Stimulated activated CD4-positive, alpha-beta T cell treated with anti-CD3 and anti-CD28 coated beads, Interleukin-4, amount 100 ng/mL, for 24 hours (primary cell): ENCODE data around the gene KLHL30.

Experiments used
- DNase-seq: peaks from one replicate; pipeline ENCODE4 v3.0.0-alpha.2; 2020

The KLHL30 gene

DNA sequence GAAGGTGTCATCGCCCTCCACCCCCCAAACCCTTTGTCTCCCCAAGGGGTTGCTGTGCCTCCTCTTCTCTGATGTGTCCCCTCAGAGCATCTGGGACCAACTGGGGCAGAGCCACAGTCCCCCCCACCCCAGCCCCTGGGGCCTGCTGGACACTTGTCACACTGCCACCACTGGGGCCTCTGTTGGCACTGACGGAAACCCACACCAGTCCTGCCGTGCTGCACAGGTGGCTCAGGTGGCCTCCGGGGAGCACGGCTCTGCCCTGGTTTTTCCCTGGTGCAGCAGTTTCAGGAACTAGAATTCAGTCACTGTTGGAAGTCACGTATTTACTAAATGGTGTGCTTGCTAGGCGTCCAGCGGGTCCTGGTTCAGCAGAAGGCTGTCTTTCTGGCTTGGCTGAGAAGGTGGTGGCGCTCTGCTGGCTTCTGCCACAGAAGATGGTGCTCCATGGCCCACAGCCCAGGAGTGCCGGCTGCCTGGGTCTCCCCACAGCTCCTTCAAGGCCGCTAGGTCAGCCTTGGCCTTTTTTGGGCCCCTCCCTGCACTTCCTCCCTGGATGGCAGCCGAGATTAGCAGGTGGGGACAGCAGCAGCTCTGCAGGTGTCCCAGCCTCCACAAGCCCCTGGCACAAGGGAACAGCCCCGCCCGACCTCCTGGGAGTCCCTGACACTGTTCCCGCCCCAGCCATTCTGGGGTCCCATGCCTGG lies 18.6 kb upstream of the KLHL30 start:
- DNase-seq: no peak

- no peak for DNase-seq
Measured at GRCh38 chr2:238120463-238121298, 17.8 kb upstream of the KLHL30 start.

GRCh38 chr2:238121511-238122286 lies 16.8 kb upstream of the KLHL30 start:
- no peak for DNase-seq

GRCh38 chr2:238122287-238123217 lies 15.9 kb upstream of the KLHL30 start:
- DNase-seq: no peak

DNA sequence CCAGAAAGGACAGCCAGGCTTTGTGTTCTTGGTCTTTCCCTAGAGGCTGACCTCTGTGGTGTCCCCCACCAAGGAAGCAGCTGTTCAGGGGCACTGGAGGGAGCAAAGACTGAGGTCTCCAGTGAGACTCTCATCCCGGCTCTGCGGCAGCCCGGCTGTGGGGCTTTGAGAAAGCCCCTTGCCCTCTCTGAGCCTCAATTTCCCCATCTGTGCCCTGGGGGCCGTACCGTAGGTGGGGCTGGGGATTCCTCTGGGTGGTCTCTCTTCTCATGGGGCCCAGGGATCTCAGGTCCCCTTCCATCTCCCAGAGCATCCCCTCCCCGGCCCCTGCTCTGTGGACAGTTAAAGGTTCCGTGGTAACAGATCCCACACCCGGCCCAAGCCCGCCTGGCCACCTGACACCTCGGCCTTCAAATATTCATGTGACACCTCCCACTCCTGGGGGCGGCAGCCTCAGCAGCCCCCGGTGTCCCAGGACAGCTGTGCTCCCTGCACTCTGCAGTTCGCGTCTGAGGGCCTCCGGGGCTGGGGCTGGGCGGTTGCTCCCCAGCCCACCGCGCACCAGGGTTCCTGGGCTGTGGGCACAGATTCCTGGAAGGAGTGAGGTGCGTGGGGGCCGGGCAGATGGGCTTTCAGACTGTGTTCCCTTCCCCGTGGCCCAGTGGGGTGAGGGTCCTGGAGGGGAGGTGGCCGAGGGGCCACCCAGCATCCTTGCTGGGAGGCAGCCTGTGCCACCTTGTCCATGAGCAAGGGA lies 15.1 kb upstream of the KLHL30 start:
- no peak for DNase-seq

DNA sequence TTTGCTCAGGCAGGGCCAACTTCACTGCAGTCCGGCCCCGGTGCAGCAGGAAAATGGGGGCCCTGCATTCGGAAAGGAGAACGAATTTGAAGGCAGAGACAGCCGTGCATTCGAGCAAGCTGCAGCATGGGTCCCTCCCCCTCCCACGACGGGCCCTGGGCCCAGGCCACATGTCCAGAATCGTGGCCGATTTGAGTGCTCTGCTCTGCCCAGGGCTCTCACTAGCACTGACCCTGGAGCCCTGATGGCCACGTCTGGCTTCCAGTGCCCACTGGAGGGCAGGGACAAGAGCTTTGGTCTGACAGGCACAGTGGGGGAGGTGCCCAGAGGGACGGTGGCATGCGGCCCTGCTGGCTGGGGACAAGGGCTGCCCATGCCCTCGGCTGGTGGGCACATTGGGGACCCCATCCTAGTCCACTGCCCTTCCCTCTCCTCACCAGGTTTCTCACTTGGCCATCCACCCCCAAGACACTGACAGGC lies 14.4 kb upstream of the KLHL30 start:
- no peak for DNase-seq

- DNase-seq: no peak
Measured at GRCh38 chr2:238124488-238125126, 13.9 kb upstream of the KLHL30 start.

- no peak for DNase-seq
Measured at GRCh38 chr2:238125127-238125885, 13.2 kb upstream of the KLHL30 start.

DNA sequence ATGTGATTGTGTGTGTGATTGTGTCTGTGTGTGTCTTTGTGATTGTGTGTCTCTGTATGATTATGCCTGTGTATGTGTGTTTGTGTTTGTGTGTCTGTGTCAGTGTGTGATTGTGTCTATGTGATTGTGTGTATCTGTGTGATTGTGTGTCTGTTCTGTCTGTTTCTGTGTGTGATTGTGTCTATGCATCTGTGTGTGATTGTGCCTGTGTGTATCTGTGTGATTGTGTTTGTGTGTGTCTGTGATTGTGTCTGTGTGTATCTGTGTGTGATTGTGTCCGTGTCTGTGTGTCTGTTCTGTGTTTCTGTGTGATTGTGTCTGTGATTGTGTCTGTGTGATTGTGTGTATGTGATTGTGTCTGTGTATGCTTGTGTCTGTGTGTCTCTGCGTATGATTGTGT lies 12.1 kb upstream of the KLHL30 start:
- no peak for DNase-seq

DNA sequence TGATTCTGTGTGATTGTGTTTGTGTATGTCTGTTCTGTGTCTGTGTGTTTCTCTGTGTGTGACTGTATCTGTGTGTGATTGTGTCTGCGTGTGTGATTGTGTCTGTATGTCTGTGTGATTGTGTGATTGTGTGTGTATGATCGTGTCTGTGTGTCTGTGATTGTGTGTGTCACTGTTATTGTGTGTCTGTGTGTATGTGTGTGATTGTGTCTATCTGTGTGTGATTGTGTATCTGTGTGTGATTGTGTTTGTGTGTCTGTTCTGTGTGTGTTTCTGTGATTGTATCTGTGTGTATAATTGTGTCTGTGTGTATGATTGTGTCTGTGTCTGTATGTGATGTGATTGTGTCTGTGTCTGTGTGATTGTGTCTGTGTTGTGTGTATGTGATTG lies 11.7 kb upstream of the KLHL30 start:
- no peak for DNase-seq

DNA sequence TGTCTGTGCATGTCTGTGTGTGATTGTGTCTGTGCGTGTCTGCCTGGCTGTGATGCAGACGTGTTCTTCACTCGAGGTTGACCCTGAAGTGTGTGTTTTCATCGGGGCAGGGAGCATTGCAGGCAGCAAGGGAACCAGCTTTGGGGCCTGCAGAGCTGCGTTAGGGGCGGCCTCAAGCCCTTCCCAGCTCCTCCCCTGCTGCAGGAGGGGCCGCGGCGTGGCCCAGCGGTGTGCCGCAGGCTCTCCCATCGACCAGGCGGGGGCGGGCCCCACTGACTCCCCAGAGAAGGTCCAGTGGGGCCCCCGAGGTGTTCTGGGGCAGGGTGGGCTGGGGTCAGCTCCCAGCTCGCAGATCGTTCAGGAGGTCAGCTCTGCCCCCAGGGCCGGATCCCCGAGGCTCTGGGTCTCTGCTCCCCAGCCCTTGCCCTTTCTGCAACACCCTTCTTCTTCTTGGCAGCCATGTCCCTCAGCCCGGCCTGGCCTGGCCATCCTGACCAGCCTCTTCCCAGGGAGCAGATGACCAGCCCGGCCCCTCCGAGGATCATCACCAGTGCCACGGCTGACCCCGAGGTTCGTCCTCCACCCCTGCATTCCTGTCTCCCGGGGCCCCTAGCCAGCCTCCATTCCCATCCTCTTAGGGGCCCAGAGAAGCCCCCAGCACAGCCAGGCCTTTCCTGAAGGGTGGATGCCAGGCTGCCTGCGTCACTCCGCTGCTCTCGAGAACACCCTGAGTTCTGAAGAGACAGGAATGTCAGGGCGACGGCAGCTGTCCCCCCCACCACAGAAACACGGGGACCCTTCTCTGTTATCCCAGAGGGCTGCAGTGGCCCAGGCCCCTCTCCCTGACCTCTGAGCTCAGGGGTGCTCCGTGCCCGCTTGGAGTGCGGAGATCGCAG lies 11.1 kb upstream of the KLHL30 start:
- DNase-seq: no peak

DNA sequence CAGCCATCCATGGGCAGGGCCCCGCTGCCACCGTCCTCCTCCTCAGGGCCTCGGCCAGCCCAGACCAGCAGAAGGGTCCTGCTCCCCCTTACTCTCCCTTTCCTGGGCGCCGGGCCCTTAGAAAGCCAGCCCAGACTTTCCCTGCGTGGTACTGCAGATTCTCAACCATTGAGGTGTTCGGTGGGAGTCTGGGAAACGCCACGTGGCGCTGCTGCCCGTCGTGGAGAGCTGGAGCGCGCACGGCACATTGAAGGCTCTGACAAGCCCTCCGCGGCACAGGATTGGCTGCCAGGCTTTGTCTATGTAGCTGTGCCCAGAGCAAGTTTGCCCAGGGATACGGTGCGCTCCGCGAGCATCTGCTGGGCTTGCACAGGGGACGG lies 10.4 kb upstream of the KLHL30 start:
- no peak for DNase-seq

- no peak for DNase-seq
Measured at GRCh38 chr2:238128534-238129001, 9.9 kb upstream of the KLHL30 start.

DNA sequence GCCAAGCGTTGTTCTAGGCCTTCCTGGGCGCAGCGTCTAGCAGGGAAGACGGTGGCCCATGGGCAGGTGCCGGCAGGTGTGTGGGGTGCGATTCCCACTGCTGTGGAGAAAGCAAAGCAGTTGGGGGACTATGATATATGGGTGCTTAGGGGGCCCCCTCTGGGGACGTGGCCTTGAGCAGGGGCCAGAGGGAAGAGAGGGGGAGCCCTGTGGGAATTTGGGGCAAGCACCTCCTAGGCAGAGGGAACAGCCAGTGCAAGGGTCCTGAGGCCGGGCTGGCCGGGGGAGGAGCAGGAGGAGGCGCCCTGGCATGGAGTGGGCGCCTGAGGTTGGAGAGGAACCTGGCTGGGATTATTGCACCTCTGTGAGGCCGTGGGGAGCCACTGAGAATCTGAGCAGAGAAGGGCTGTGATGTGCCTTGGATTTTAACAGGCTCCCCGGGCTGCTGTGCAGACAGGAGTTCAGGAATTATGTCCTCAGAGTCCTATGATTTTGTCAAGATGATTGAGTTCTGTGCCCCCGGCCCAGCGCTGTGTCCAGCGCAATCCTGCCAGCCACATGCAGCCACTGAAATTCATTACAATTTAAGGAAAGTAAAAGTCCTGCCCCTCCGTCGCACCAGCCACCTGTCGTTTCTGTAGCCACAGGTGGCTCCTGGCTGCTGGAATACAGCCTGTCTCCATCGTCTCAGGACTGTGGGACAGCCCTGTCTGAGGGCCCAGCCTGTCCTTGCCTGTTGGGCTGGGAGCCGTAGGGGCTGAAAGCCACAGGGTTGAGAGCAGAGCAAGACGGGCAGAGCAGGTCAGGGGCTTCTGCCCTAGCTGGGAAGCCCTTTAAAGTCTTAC lies 9.1 kb upstream of the KLHL30 start:
- DNase-seq: no peak

DNA sequence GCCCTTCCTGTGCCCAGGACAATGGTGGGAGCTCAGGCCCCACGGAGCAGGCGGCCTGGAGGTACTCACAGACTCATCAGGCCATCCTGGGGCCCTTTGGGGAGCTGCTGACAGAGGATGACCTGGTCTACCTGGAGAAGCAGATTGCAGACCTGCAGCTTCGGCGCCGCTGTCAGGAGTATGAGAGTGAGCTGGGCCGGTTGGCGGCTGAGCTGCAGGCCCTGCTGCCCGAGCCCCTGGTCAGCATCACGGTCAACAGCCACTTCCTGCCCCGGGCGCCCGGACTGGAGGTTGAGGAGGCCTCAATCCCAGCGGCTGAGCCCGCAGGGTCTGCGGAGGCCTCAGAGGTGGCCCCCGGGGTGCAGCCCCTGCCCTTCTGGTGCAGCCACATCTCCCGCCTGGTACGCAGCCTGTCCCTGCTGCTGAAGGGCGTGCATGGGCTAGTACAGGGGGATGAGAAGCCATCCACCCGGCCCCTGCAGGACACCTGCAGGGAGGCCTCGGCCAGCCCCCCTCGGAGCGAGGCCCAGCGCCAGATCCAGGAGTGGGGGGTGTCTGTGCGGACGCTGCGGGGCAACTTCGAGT lies 8.3 kb upstream of the KLHL30 start:
- no peak for DNase-seq

- DNase-seq: no peak
Measured at GRCh38 chr2:238130696-238131628, 7.5 kb upstream of the KLHL30 start.
